CD14-positive monocyte (primary cell): ENCODE measurements around the gene LIN28B. TPM values are rescaled to one million over a fixed set of nuclear protein-coding genes. Genes with fewer than 3 reads are reported as not detected.
"Not testable (repeated sequence)": the region's sequence is repeated elsewhere in the genome, so short reads cannot be mapped to it uniquely, and the experiment has no call there.

Source experiments
- DNase-seq, 3 donors: peaks; one replicate each; pipeline ENCODE4 v3.0.0-alpha.2; 2011 to 2022
- H2AFZ ChIP-seq: 2 replicates; pipeline ENCODE4 v1.6.0; 2012; ENCODE audit warnings: mild to moderate bottlenecking, low read depth, low read length, inconsistent platforms; ENCODE audit not compliant: insufficient read depth, poor library complexity, severe bottlenecking
- H3K27ac ChIP-seq, 2 donors: 1 replicate in 1 of 2; 2 replicates in 1 of 2; pipeline ENCODE4 v1.5.1; 2012 to 2013; ENCODE audit warnings: low read length in 2 of 2, control low read depth in 1 of 2, inconsistent platforms in 1 of 2, low read depth in 1 of 2, mild to moderate bottlenecking in 1 of 2
- H3K27me3 ChIP-seq, 2 donors: one replicate each; pipeline versions ENCODE4 v1.6.0 to v1.6.1; 2011 to 2013; ENCODE audit warnings: low read length in 2 of 2; ENCODE audit not compliant: control insufficient read depth in 2 of 2, insufficient read depth in 2 of 2
- H3K36me3 ChIP-seq, 2 donors: replicated peaks in 1 of 2; 1 replicate in 1 of 2; 2 replicates in 1 of 2; pipeline versions ENCODE4 v1.5.1 to v1.6.1; 2012 to 2013; ENCODE audit warnings: low read length in 2 of 2, control low read depth in 1 of 2, inconsistent platforms in 1 of 2, mild to moderate bottlenecking in 1 of 2; ENCODE audit not compliant: insufficient read depth in 2 of 2, control insufficient read depth in 1 of 2
- H3K4me1 ChIP-seq, 2 donors: 1 replicate in 1 of 2; 2 replicates in 1 of 2; pipeline versions ENCODE4 v1.5.1 to v1.6.1; 2012 to 2013; ENCODE audit warnings: low read length in 2 of 2, control low read depth in 1 of 2, inconsistent platforms in 1 of 2, mild to moderate bottlenecking in 1 of 2, moderate library complexity in 1 of 2; ENCODE audit not compliant: insufficient read depth in 2 of 2, control insufficient read depth in 1 of 2
- H3K4me2 ChIP-seq: replicated peaks from 2 replicates; pipeline ENCODE3; 2012; ENCODE audit warnings: low read length, moderate library complexity, mild to moderate bottlenecking; ENCODE audit not compliant: poor library complexity, severe bottlenecking; ENCODE audit errors: extremely low read depth
- H3K4me3 ChIP-seq, 3 experiments: fragments of 200-600 bp in 1 of 3; sonication (generic) in 1 of 3; replicated peaks in 1 of 3; 1 replicate in 2 of 3; 2 replicates in 1 of 3; pipeline ENCODE4 v1.5.1; 2011 to 2013; ENCODE audit warnings: low read length in 3 of 3, mild to moderate bottlenecking in 3 of 3, control low read depth in 2 of 3, low read depth in 2 of 3, inconsistent platforms in 1 of 3, moderate library complexity in 1 of 3
- H3K79me2 ChIP-seq: 2 replicates; pipeline ENCODE4 v1.6.0; 2012; ENCODE audit warnings: mild to moderate bottlenecking, control low read depth, inconsistent platforms, low read length, moderate library complexity; ENCODE audit not compliant: insufficient read depth
- H3K9ac ChIP-seq: 2 replicates; pipeline ENCODE4 v1.6.0; 2017; ENCODE audit warnings: low read length, mild to moderate bottlenecking; ENCODE audit not compliant: insufficient read depth, poor library complexity, severe bottlenecking
- H3K9me3 ChIP-seq, 2 donors: replicated peaks in 1 of 2; 1 replicate in 1 of 2; 2 replicates in 1 of 2; pipeline versions ENCODE4 v1.5.1 to v1.6.1; 2012 to 2013; ENCODE audit warnings: low read length in 2 of 2, control low read depth in 1 of 2; ENCODE audit not compliant: control insufficient read depth in 1 of 2, insufficient read depth in 1 of 2
- H4K20me1 ChIP-seq: 2 replicates; pipeline ENCODE4 v1.6.0; 2012; ENCODE audit warnings: mild to moderate bottlenecking, low read length, control low read depth, moderate library complexity; ENCODE audit not compliant: insufficient read depth
- H3K27ac Mint-ChIP-seq, 7 donors: one replicate each; pipeline ENCODE4 v1.8.0; 2020; ENCODE audit warnings: mild to moderate bottlenecking in 7 of 7, mixed read lengths in 7 of 7, moderate library complexity in 6 of 7, inconsistent platforms in 2 of 7
- H3K27me3 Mint-ChIP-seq, 3 donors: one replicate each; pipeline ENCODE4 v1.8.0; 2021 to 2022; ENCODE audit warnings: low read depth in 3 of 3, mild to moderate bottlenecking in 3 of 3, mixed read lengths in 3 of 3, moderate library complexity in 3 of 3, inconsistent platforms in 1 of 3
- H3K36me3 Mint-ChIP-seq, 2 donors: one replicate each; pipeline ENCODE4 v1.8.0; 2020; ENCODE audit warnings: mixed read lengths in 2 of 2, inconsistent platforms in 1 of 2, mild to moderate bottlenecking in 1 of 2
- H3K4me1 Mint-ChIP-seq: one replicate; pipeline ENCODE4 v1.8.0; 2020; ENCODE audit warnings: mild to moderate bottlenecking, mixed read lengths
- H3K4me3 Mint-ChIP-seq, 2 donors: one replicate each; pipeline ENCODE4 v1.8.0; 2020; ENCODE audit warnings: mild to moderate bottlenecking in 2 of 2, mixed read lengths in 2 of 2, moderate library complexity in 1 of 2
- H3K9me3 Mint-ChIP-seq, 7 donors: one replicate each; pipeline ENCODE4 v1.8.0; 2020 to 2022; ENCODE audit warnings: mixed read lengths in 7 of 7, mild to moderate bottlenecking in 6 of 7, moderate library complexity in 6 of 7, inconsistent platforms in 2 of 7
- WGBS: methylation state at CpG from one replicate; pipeline ENCODE4 v1.1.5; 2013; ENCODE audit warnings: missing lambda C conversion rate; ENCODE audit not compliant: insufficient coverage; 5-methylcytosine and 5-hydroxymethylcytosine counted together
- intact Hi-C, 2 donors: fragments of 100-400 bp; cut with micrococcal nuclease; formaldehyde crosslinking; loops; one replicate each; pipeline versions ENCODE4 v1.15.0 to v1.15.1; 2023
- polyA plus RNA-seq, 3 donors: library from polyadenylated mRNA; depleted of rRNA in 1 of 3; unstranded in 2 of 3; stranded (reverse) in 1 of 3; fragments of 300-500 nt in 2 of 3; fragments of >200 nt in 1 of 3; fragmentation: Illumina TruSeq in 2 of 3; gene quantifications; 1 replicate in 2 of 3; 2 replicates in 1 of 3; pipeline ENCODE4 v1.2.3, GENCODE V29; 2012 to 2021
- TF ChIP-seq, protein P1 (sequence below): fragments of 200-600 bp; IDR thresholded peaks from one replicate; pipeline ENCODE4 v1.8.0; 2022; ENCODE audit warnings: antibody characterized with exemption, mild to moderate bottlenecking

LIN28B gene
- polyA plus RNA-seq, 3 donors, result not detected

DNA sequence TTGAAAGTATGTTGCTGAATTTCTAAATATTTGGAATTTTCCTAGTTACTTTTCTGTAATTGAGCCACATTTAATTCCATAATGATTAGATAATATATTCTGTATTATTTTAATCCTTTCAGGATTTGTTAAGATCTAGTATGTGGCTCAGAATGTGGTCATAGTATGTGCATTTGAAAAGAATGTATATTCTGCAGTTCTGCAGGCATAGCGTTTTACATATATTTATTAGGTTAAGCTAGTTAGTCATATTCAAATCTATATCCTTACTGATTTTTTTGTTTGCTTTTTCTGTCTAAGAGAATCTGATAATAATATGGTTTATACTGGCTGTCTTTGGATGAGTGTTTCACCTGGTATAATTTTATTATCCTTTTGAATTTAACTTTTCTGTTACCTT, 33.2 kb downstream of the LIN28B start:
- no peaks in the 10 kb centered on the region for H3K79me2 ChIP-seq
- TF ChIP-seq, protein P1, sequence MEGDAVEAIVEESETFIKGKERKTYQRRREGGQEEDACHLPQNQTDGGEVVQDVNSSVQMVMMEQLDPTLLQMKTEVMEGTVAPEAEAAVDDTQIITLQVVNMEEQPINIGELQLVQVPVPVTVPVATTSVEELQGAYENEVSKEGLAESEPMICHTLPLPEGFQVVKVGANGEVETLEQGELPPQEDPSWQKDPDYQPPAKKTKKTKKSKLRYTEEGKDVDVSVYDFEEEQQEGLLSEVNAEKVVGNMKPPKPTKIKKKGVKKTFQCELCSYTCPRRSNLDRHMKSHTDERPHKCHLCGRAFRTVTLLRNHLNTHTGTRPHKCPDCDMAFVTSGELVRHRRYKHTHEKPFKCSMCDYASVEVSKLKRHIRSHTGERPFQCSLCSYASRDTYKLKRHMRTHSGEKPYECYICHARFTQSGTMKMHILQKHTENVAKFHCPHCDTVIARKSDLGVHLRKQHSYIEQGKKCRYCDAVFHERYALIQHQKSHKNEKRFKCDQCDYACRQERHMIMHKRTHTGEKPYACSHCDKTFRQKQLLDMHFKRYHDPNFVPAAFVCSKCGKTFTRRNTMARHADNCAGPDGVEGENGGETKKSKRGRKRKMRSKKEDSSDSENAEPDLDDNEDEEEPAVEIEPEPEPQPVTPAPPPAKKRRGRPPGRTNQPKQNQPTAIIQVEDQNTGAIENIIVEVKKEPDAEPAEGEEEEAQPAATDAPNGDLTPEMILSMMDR, result no peak
- no peak overlapping the region for H3K4me2 ChIP-seq
- Mint-ChIP-seq H3K4me3 (no peak overlapping the region), H3K36me3 (no peaks in the 10 kb centered on the region), H3K4me1 (no peaks in the 10 kb centered on the region), H3K27ac (no peak overlapping the region), H3K27me3 (peaks cover 0 to 4% (median 1%) of the 10 kb centered on the region in 3 donors), H3K9me3 (peaks cover 0 to 12% (median 7%) of the 10 kb centered on the region in 7 donors)
- no peak overlapping the region for H3K27ac ChIP-seq
- no peak overlapping the region for H2AFZ ChIP-seq
- H3K36me3 ChIP-seq, result no peaks in the 10 kb centered on the region
- DNase-seq, result no peak
- intact Hi-C loops, result no loop called here
- H3K27me3 ChIP-seq, result no peaks in the 10 kb centered on the region
- H3K9ac ChIP-seq, result no peak overlapping the region
- H4K20me1 ChIP-seq, result no peaks in the 10 kb centered on the region
- no peaks in the 10 kb centered on the region for H3K4me1 ChIP-seq
- no CpG with 5 or more reads among the region's 1 CpG for WGBS
- H3K4me3 ChIP-seq, result no peak overlapping the region
- no peaks in the 10 kb centered on the region for H3K9me3 ChIP-seq

DNA sequence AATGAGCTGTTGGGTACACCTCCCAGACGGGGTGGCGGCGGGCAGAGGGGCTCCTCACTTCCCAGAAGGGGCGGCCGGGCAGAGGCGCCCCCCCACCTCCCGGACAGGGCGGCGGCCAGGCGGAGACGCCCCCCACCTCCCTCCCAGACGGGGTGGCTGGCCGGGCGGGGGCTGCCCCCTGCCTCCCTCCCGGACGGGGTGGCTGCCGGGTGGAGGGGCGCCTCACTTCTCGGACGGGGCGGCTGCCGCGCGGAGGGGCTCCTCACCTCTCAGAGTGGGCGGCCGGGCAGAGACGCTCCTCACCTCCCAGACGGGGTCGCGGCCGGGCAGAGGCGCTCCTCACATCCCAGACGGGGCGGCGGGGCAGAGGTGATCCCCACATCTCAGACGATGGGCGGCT, 34.2 kb downstream of the LIN28B start:
- DNase-seq, H3K9ac ChIP-seq, H3K4me1 ChIP-seq, H4K20me1 ChIP-seq, H3K27me3 Mint-ChIP-seq, H3K4me3 ChIP-seq, H3K27me3 ChIP-seq, H3K36me3 ChIP-seq, H3K4me1 Mint-ChIP-seq, H3K27ac ChIP-seq, H3K4me2 ChIP-seq, H2AFZ ChIP-seq, H3K9me3 ChIP-seq, H3K36me3 Mint-ChIP-seq, H3K4me3 Mint-ChIP-seq, intact Hi-C loops, H3K79me2 ChIP-seq, H3K27ac Mint-ChIP-seq: not testable (repeated sequence)
- 100% methylated on average over 12 of the region's 37 CpGs for WGBS
- H3K9me3 Mint-ChIP-seq, result peaks cover 0 to 10% (median 7%) of the 10 kb centered on the region in 7 donors

DNA sequence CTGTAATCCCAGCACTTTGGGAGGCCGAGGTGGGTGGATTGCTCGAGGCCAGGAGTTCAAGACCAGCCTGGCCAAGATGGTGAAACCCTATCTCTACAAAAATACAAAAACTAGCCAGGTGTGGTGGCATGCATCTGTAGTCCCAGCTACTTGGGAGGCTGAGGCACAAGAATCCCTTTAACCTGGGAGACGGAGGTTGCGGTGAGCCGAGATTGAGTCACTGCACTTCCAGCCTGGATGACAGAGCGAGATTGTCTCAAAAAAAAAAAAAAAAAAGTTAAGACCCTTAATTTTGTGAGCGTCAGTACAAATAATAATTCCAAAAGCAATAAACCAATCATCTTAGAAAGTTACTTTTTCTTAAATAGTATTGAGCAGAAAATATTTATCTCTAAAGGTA, 36.7 kb downstream of the LIN28B start:
- H3K4me3 ChIP-seq, H3K27ac ChIP-seq, H3K4me2 ChIP-seq, H3K27ac Mint-ChIP-seq, H3K4me1 Mint-ChIP-seq, H3K4me3 Mint-ChIP-seq, H3K27me3 ChIP-seq, H3K36me3 Mint-ChIP-seq, H4K20me1 ChIP-seq, H3K27me3 Mint-ChIP-seq, DNase-seq, H3K36me3 ChIP-seq, H3K79me2 ChIP-seq, H3K9me3 ChIP-seq, H2AFZ ChIP-seq, intact Hi-C loops, H3K4me1 ChIP-seq, H3K9ac ChIP-seq: not testable (repeated sequence)
- 95% methylated on average over 3 of the region's 7 CpGs for WGBS
- peaks cover 0 to 10% (median 7%) of the 10 kb centered on the region in 7 donors for H3K9me3 Mint-ChIP-seq
